LNCaP clone FGC (cell line): Measurements from ENCODE around the gene RIPOR2.
"Not testable (repeated sequence)": the region's sequence is repeated elsewhere in the genome, so short reads cannot be mapped to it uniquely, and the experiment has no call there.

ENCODE experiments used
- DNase-seq: peaks from one replicate; pipeline ENCODE4 v3.0.0-alpha.2; 2011; ENCODE audit warnings: low read depth
- H3K4me3 ChIP-seq: 2 replicates; pipeline ENCODE4 v1.5.1; 2011; ENCODE audit warnings: mild to moderate bottlenecking, low read depth, low read length, control low read depth
- CTCF ChIP-seq: IDR thresholded peaks from 2 replicates; pipeline ENCODE4 v1.5.1; 2012; ENCODE audit warnings: mild to moderate bottlenecking; ENCODE audit not compliant: control insufficient read depth, insufficient read depth; ENCODE audit errors: extremely low read depth

RIPOR2 gene

GRCh38 chr6:24957199-24957598 is 21.4 kb upstream of the RIPOR2 start:
- no peak overlapping the region for H3K4me3 ChIP-seq
- TF ChIP-seq CTCF = no peak
- DNase-seq = no peak

GRCh38 chr6:24953726-24954125 is 18.0 kb upstream of the RIPOR2 start:
- DNase-seq = no peak
- H3K4me3 ChIP-seq = no peak overlapping the region
- TF ChIP-seq CTCF = no peak

- no peak for DNase-seq
- no peak overlapping the region for H3K4me3 ChIP-seq
- TF ChIP-seq CTCF = no peak
Measured at GRCh38 chr6:24951811-24952299, 16.1 kb upstream of the RIPOR2 start.

- DNase-seq = no peak
Measured at GRCh38 chr6:24950218-24950941, 14.6 kb upstream of the RIPOR2 start.

GRCh38 chr6:24949020-24949569 is 13.3 kb upstream of the RIPOR2 start:
- no peak overlapping the region for H3K4me3 ChIP-seq
- DNase-seq = no peak
- TF ChIP-seq CTCF = no peak

More at GRCh38 chr6:24950218-24950941, 14.6 kb upstream of the RIPOR2 start:
- no peak for TF ChIP-seq CTCF
- no peak overlapping the region for H3K4me3 ChIP-seq

- not testable (repeated sequence) for H3K4me3 ChIP-seq, DNase-seq
Measured at GRCh38 chr6:24948261-24948660, 12.5 kb upstream of the RIPOR2 start.

- no peak overlapping the region for H3K4me3 ChIP-seq
- DNase-seq = no peak
- TF ChIP-seq CTCF = no peak
Measured at GRCh38 chr6:24947636-24948035, 11.9 kb upstream of the RIPOR2 start.
